ENCODE measurements around the gene KCNMA1.

KCNMA1 gene

DNA sequence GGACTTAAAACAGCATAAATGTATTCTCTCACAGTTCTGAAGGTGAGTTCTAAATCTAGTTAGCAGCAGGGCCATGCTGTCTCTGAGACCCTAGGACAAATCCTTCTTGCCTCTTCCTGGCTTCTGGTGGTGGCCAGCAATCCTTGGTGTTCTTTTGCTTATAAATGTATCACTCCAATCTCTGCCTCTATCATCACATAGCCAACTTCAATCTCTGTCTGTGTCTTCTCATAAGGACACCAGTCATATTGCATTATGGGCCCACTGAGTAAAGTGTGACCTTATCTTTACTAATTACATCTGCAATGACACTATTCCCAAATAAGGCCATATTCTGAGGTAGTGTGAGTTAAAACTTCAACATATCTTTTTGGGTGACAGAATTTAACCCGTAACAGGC lies 778.9 kb downstream of the KCNMA1 start:
- DNase-seq: no peak

DNA sequence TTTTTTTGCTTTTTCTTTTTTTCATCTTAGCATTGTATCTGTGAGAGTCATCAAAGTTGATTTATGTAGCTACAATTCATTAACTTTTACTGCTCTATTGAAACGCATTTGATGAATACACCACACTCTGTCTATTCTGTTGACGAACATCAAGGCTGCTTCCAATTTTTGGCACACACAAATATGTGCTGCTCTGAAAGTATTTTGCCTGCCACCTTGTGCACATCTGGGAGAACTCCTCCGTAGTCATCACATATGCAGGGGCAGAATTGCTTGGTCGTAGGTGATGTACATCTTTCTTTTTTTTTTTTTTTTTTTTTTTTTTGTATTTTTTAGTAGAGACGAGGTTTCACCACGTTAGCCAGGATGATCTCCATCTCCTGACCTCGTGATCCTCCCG lies 796.8 kb downstream of the KCNMA1 start:
- no peak for DNase-seq

DNA sequence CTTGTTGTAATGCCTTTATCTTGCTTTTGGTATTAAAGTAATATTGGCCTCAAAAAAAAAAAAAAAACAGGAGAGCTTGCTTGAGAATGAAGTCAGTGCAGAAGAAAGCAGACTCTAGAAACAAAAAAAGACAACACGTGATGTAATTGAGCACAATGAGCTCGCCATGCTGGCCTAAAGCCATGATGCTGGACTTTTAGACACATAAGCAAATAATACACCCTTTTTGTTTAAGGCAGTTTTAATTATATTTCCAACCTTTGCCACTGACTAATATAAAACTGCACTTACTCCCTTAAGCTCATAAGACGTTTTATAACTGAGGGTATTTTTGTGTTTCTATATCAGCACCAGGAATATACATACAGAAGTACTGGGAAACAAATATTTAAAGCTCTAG lies 798.3 kb downstream of the KCNMA1 start:
- DNase-seq: no peak

DNA sequence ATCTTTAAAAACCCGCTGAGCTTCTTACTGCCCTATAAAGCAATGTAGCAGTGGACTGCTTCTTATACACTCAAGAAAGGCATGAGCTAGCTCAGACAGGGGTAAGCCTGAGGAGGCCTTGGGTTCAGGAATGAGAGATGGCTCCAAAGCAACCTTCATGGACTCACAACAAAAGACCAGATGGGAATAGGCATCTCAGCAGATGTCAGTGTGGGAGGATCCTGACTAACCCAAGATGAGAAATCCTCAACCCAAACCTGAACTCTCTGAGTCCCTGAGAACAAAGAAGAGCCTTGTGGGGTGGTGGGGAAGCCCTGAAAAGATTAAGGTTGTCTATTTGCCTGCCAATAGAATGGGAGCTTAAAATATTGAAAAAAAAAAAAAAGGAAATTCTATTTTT lies 807.4 kb downstream of the KCNMA1 start:
- DNase-seq: no peak

DNA sequence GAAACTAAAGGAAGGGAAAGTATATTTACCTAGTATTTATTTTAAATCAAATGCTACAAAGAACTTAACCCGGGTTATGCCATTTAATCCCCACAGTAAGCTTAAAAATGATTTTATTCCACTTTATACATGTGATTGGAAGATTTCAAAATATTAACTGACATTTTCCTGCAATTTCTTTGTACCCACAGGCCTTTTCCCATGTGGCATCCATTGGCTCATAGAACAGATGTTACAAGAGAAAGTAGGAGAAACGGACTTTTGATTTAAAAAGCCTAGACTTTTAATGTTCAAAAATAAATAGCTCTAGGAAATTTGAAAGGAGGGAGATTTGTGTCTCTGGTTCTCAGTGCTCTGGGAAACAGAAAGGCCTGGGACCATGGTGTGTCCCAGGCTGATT lies 807.9 kb downstream of the KCNMA1 start:
- DNase-seq: no peak
